BLaER1 treated with 17β-estradiol and CSF1 and Interleukin-3, amounts not matched to agents 10 nM and 100 nM (cell line): ENCODE data around the gene WWTR1.

Experiments used
- H3K27ac ChIP-seq, 11 experiments: shearing (Covaris generic); formaldehyde crosslinking; 2 replicates each; pipeline ENCODE4 v1.8.1; 2022
- H3K27me3 ChIP-seq, 11 experiments: shearing (Covaris generic); formaldehyde crosslinking; 2 replicates each; pipeline ENCODE4 v1.8.1; 2022
- H3K36me3 ChIP-seq, 11 experiments: shearing (Covaris generic); formaldehyde crosslinking; 2 replicates each; pipeline ENCODE4 v1.8.1; 2022
- H3K4me1 ChIP-seq, 10 experiments: shearing (Covaris generic); formaldehyde crosslinking; 2 replicates each; pipeline ENCODE4 v1.8.1; 2022
- H3K4me2 ChIP-seq, 11 experiments: shearing (Covaris generic); formaldehyde crosslinking; 2 replicates each; pipeline ENCODE4 v1.8.1; 2022
- H3K4me3 ChIP-seq, 10 experiments: shearing (Covaris generic); formaldehyde crosslinking; 2 replicates each; pipeline ENCODE4 v1.8.1; 2022
- H3K9ac ChIP-seq, 11 experiments: shearing (Covaris generic); formaldehyde crosslinking; 2 replicates each; pipeline ENCODE4 v1.8.1; 2022
- H3K9me3 ChIP-seq, 11 experiments: shearing (Covaris generic); formaldehyde crosslinking; replicated peaks in 1 of 11; 2 replicates each; pipeline ENCODE4 v1.8.1; 2022
- H4K20me1 ChIP-seq, 11 experiments: shearing (Covaris generic); formaldehyde crosslinking; 2 replicates each; pipeline ENCODE4 v1.8.1; 2022
- Cebpa-rat ChIP-seq, 11 experiments: shearing (Covaris generic); IDR thresholded peaks; 2 replicates each; pipeline ENCODE4 v1.8.1; 2022

WWTR1 gene

GRCh38 chr3:149470381-149470780 lies 187.4 kb downstream of the WWTR1 start:
- no peak for TF ChIP-seq Cebpa-rat (IDR thresholded peaks at IDR 0.05)
- Histone ChIP-seq H3K4me2 (no peak overlapping the region), H3K4me3 (no peak overlapping the region), H3K36me3 (no peaks in the 10 kb centered on the region), H3K27ac (no peak overlapping the region), H4K20me1 (no peaks in the 10 kb centered on the region), H3K9ac (no peak overlapping the region), H3K9me3 (no peaks in the 10 kb centered on the region), H3K4me1 (no peaks in the 10 kb centered on the region; a peak in 1 of 20 replicates), H3K27me3 (no peaks in the 10 kb centered on the region)

- Histone ChIP-seq H3K9ac (no peak overlapping the region), H3K9me3 (no peaks in the 10 kb centered on the region), H3K4me1 (no peaks in the 10 kb centered on the region; a peak in 1 of 20 replicates), H3K4me2 (no peak overlapping the region), H3K36me3 (no peaks in the 10 kb centered on the region), H3K27ac (no peak overlapping the region), H3K27me3 (no peaks in the 10 kb centered on the region), H3K4me3 (no peak overlapping the region), H4K20me1 (no peaks in the 10 kb centered on the region)
- no peak for TF ChIP-seq Cebpa-rat (IDR thresholded peaks at IDR 0.05)
Measured at GRCh38 chr3:149468504-149469212, 189.2 kb downstream of the WWTR1 start.
